Stimulated activated CD4-positive, alpha-beta T cell treated with anti-CD3 and anti-CD28 coated beads, Interleukin-15, amount 100 ng/mL, for 48 hours (primary cell): ENCODE data around the gene ARID5A.

ENCODE experiments used
- DNase-seq, 2 donors: peaks; one replicate each; pipeline ENCODE4 v3.0.0-alpha.2; 2020; ENCODE audit warnings: low read depth in 2 of 2

The ARID5A gene

DNA sequence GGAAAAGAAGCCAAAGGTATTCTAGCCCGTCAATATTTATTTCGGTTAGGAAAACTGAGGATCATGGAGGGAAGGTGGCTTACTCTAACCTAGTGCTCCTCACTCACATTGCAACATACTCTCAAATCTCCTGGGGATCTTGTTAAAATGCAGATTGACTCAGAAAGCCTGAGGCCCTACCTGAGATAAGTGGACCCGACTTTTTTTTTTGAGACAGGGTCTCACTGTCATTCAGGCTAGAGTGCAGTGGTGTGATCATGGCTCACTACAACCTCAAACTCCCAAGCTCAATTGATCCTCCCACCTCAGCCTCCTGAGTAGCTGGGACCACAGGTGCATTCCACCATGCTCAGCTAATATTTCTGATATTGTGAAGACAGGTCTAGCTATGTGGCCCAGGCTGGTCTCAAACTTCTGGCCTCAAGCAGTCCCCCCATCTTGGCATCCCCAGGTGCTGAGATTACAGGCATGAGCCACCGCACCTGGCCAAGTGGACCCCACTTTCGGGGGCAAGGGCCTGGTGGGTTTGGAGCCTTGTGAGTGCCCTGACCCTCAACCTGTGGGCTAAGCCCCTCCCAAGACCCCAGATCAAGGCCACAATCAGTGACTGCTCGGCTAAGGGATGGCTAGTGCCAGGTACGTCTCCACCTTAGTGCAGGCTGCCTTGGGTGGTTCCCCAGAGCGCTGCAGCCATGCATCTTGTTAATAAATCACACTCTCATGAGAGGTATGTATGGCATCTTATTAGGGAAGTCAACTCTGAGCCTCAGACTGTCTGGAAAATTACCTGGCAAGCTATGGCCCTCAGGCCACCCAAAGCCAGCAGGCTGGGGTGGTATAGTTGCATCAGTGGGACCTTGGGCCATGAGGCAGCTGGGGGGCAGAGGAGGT, 30.3 kb upstream of the ARID5A start:
- DNase-seq, result no peak

- DNase-seq, result no peak
Observed at GRCh38 chr2:96506907-96507240, 29.7 kb upstream of the ARID5A start.

DNA sequence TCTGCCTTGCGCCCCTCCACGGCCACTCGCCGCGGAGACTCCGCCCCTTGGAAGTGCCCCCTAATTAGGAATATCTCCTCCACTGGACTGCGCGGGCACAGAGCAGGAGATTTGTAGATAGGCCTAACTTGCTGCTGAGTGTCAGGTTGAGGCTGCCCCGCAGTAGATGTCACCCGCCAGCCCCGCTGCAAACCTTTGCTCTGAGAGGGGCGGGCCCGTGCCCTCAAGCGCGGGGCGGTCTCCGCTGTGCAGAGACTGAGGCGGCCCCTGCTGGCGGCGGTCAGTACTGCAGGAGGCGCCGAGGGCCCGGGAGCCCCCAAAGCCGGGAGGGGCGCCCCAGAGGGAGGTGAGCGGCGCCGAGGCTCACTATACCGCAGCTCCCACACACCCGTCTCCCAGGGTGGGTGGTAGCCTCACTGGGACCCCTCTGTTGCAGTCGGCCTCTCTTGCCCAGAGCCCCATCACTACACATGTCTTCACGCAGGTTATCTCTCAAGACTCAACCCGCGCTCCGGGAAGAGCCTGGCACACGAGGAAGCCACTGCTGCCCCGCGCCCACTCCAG, 28.5 kb upstream of the ARID5A start:
- DNase-seq, result peak; percentile 67 to 83

GRCh38 chr2:96508521-96509113, 27.9 kb upstream of the ARID5A start:
- no peak for DNase-seq

DNA sequence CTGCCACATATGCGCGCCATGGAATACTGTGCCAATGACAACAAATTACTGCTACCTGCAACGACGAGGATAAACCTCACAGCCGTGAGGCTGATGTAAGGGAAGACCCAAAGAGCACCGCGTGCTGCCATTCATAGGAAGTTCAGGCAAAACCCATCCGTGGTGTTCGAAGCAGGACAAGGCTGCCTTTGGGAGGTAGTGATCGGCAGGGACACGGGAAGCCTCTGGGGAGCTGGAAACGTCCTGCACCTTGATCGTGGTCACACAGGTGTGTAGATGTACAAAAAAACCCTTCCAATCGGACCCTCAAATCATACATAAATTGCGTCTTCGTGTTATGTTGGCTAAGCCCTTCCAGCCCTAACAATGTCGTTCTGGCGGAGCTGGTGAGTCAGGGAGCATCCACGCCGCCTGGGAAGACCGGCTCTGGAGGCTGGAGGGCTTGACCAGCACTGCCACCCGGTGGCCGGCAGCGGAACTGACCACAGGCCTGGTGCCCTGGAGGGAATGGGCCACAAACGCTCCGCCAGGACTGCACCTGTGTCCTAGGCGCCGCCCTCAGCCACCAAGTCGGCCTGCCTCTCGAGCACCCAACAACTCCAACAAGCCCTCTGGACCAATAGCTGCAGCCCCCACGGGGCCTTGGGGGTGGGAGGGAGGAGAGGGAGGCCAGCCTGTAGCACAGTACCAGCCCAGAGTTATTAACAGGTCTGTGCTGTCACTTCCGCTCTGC, 27.3 kb upstream of the ARID5A start:
- peak in 1 of 2 donors; percentile 74 for DNase-seq

- DNase-seq, result no peak
Observed at GRCh38 chr2:96509847-96510230, 26.7 kb upstream of the ARID5A start.

DNA sequence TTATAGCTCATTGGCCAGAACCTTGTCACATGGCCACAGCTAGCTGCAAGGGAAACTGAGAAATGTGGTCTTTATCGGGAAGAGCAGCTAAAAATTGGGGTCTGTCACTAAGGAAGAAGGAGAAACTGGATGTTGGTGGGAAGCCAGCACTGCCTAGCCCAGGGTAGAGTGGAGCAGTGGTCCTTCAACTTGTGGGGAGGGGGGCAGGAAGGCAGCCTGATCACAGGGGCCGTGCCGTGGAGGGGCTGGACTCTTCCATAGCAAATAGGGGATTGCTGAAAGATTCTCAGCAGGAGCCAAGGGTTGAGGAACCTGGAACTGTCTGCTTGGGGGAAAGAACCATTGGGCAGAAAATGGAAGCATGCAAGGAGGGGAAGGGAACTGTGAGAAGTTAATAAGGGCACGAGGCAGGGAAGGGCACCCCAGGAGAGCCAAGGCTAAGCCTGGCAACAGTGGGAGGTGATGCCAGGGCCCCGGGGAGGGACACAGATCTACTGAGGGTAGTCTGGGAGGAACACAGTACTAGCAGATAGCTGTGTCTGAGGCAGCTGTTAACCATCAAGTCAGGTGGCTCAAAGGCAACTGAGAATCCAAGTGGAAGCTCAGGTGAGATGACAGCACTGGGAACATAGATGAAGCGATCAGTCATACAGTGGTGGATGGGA, 25.5 kb upstream of the ARID5A start:
- no peak for DNase-seq

- DNase-seq, result no peak
Observed at GRCh38 chr2:96511851-96512250, 24.7 kb upstream of the ARID5A start.

GRCh38 chr2:96512341-96512740, 24.2 kb upstream of the ARID5A start:
- no peak for DNase-seq

- no peak for DNase-seq
Observed at GRCh38 chr2:96514521-96514920, 22.0 kb upstream of the ARID5A start.

DNA sequence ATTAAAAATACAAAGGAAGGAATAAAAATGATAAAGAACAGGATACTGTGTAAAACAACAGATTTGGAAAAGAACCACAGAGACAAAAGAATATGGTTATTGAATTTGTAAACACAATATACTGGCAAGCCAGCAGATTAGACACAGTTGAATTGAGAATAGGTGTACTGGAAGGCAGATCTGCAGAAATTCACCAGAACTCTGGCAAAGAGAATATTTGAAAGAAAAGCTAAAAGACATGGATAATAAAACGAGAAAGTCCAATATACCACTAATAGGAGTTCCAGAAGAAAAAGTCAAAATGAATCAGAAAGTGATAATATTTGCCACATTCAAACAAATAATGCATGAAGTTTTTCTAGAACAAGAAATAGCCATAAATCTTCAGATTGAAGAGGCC, 19.5 kb upstream of the ARID5A start:
- DNase-seq, result no peak

DNA sequence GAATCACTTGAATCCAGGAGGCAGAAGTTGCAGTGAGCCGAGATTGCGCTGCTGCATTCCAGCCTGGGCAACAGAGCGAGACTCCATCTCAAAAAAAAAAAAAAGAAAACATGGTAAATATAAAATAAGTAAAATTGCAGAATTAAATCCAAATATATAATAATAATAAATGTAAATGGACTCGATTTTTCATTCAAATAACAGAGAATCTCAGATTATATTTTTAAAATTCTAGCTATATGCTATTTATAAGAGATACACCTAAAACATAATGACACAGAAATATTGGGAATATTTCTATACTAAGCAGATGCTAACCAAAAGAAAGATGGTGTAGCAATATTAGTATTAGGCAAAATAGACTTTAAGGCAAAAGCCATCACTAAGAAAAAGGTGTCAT, 16.3 kb upstream of the ARID5A start:
- DNase-seq, result no peak

DNA sequence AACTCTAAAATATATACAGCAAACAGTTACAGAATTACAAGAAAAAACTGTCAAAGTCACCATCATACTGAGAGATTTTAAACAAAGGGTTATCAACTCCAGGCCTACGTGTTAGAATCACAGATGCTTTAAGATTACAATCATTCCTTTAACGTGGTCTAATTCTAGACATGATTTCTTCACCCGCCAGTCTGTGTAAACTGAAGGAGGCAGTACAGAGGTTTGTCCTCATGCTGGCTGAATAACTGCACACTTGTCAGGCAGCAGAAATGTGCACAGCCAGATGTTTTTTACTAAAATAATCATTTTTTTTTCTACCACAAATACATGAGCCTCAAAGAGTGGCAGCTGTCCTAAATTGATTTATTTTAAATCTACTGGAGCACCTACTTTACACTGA, 15.9 kb upstream of the ARID5A start:
- DNase-seq, result no peak

DNA sequence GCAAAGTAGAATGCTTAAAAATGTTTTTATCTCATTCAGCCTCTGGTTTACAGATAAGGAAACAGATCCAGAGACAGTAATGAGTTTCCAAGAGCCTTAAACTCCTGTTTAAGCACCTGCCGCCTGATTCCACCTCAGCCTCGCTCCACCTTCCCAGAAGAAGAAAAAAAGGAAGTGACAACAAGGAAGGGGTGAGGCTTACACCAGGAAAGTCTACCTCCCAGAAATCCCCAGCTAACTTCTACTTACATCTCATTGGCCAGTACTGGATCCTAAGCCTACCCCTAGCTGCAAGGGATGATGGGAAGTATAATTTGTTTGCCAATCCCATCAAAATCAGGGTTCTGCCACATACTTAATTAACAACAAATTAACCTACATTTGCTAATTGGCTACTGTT, 15.3 kb upstream of the ARID5A start:
- DNase-seq, result no peak

GRCh38 chr2:96522304-96523203, 14.0 kb upstream of the ARID5A start:
- no peak for DNase-seq

DNA sequence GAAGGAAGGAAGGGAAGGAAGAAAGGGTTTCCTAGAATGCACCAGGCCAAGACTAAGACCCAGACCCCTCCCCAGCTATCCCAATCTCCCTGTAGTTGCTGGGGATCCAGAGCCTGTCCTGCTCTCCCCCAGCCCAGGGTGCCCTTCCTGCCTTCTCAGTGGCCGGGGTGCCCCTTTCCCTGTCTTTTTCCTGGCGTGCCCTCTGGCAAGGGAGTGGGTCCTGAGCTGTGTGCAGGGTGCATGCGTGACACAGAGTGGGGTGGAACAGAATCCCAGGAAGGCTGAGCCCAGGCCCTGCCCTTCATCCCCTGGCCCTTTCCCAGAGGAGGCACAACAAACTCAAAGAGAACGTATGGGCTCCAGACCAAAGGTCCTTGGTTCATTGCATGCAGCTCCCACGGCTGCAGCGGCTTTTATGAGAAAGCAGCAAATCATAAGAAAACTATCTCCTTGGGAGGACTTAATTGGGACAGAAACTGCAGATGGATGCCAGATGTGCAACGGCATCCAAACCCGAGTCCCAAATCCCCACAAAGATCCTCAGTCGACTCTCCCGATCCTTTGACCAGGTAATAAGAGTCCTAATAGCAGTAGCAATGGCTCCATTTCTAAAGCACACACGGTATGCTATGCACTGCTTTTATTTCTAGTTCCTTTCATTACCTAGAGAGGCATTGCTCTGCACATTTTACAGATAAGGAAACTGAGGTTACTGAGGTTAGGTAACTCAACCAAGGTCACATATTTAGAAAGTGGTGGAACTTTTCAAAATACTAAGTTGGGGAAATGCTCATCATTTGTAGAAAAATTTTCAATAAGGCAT, 12.7 kb upstream of the ARID5A start:
- no peak for DNase-seq

DNA sequence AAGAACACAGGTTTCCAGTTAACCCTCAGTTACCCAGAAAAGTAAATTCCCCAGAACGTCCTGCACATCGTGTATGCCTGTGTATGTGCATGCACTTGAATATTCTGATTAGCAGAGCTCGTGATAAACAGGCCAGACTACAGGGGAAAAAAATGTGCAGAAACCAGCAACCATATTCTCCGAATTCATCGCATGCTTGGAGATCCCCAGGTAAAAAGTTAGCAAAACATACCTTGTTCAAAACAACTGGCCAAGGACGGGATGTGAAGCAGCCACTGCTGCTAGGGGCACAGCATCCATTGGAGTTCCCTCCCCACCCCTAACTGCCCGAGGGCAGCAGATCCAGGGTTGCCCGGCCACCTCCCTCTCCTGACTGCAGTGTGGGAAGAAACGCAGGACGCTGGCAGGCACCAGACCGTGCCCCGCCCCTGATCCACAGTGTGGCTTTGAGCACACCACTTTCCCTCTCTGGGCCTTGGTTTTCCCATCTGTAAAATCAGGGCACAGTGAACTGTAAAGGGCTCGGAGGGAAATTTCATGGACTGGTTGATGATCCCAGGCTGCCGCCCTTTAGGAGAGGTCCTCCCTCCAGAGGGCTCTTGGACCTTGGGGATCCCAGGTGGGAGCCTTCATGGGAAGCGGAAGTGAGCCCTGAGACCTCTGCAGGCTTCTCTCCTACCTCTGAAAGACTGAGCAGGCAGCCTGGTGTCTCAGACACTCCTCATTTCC, 11.9 kb upstream of the ARID5A start:
- no peak for DNase-seq

DNA sequence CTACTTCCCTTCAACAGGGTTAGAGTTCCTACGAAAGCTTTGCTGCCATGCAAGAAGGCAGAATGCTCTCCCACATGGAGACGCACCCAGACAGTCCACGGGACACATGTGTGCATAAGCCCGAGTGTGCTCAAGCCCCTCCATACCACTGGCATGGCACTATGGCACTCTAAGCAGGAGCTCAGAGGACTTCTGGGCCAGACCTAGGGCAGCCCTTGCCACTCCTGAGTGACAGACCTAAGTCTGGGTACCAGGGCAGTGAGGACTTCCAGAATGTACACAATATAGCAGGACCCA, 11.4 kb upstream of the ARID5A start:
- DNase-seq, result no peak

- no peak for DNase-seq
Observed at GRCh38 chr2:96526101-96526591, 10.4 kb upstream of the ARID5A start.
